ENCODE data around the gene PLEKHB1.
"Not testable (repeated sequence)": the region's sequence is repeated elsewhere in the genome, so short reads cannot be mapped to it uniquely, and the experiment has no call there.

Gene PLEKHB1

DNA sequence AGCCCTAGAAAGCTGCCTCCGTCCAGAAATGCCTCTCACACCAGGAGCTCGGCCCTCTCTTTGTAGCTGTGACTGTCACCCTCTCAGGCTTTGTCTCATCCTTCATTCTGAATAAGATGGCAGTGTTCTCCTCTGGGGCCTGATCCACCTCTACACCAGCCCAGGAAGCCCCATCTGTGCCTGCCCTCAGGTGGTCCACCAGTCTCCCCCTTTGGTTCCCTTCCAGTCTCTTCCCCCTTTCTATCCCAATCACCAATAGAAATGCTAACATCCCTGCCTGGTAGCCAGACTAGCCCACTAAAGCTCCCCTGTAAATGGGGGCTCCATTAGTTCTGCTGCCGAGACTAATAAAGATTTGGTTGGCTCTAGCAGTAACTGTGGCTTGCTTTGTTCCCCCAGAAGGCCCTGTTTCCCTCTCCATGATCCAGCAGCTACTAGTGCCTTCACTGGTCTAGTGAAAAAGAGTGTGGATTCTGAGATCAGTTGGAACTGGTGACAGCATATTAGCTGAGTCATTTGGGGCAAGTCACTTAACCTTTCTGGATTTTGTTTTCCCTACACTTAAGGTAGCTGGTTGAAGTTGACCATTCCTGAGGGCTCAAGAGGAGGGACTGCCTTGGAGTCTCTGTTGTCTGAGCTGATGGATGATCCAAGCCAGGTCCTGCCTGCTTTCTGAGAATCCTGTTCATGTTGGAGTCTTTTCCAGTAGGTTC is 16.2 kb downstream of the PLEKHB1 start:
- in situ Hi-C loops (cut with MboI; ENCODE audit: low pct_unique_long_range_greater_than_20kb, low sequenced_read_pairs): loop anchor here (25.0 kb wide), 1 partner anchor 250 kb away; no protein-coding TSS in a partner anchor
- no peak for DNase-seq

GRCh38 chr11:73663604-73664495 is 17.5 kb downstream of the PLEKHB1 start:
- DNase-seq: no peak
- in situ Hi-C loops (cut with MboI; ENCODE audit: low pct_unique_long_range_greater_than_20kb, low sequenced_read_pairs): loop anchor here (25.0 kb wide), 1 partner anchor 252 kb away; no protein-coding TSS in a partner anchor

GRCh38 chr11:73664877-73665276 is 18.5 kb downstream of the PLEKHB1 start:
- in situ Hi-C loops (cut with MboI; ENCODE audit: low pct_unique_long_range_greater_than_20kb, low sequenced_read_pairs): loop anchor here (25.0 kb wide), 1 partner anchor 253 kb away; no protein-coding TSS in a partner anchor
- no peak for DNase-seq

DNA sequence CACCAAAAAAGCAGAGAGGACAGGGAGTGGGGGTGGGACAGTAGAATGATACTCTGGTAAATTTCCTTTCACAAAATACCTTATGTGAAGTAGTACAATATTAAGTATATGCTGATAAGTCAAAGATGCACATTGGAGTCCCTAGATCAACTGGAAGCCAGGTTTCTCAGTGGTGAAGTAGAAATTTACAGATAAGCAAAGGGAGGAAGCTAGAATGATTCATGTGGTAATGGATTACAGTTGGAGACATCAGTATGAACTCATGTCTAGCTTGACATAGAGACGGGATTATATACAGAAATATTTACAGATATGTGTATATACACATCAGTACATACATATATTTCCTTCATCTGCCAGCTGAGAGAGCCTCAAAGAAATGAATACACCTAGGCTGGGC is 21.5 kb downstream of the PLEKHB1 start:
- in situ Hi-C loops (cut with MboI; ENCODE audit: low pct_unique_long_range_greater_than_20kb, low sequenced_read_pairs): loop anchor here (25.0 kb wide), 1 partner anchor 256 kb away; no protein-coding TSS in a partner anchor
- DNase-seq: no peak

DNA sequence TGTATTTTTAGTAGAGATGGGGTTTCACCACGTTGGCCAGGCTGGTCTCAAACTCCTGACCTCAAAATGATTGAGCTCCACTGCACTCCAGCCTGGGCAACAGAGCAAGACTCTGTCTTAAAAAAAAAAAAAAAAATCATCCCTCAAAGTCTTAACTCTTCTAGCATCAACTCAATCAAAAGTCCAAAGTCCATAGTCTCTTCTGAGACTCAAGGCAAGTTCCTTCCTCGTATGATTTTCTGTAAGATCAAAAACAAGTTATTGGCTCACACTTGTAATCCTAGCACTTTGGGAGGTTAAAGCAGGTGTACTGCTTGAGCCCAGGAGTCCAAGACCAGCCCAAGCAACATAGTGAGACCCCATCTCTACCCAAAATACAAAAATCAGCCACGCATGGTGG is 24.4 kb downstream of the PLEKHB1 start:
- in situ Hi-C loops (cut with MboI; ENCODE audit: low pct_unique_long_range_greater_than_20kb, low sequenced_read_pairs): loop anchor here (25.0 kb wide), 1 partner anchor 259 kb away; no protein-coding TSS in a partner anchor
- no peak for DNase-seq

GRCh38 chr11:73671701-73672100 is 25.3 kb downstream of the PLEKHB1 start:
- DNase-seq: no peak
- in situ Hi-C loops (cut with MboI; ENCODE audit: low pct_unique_long_range_greater_than_20kb, low sequenced_read_pairs): loop anchor here (25.0 kb wide), 1 partner anchor 259 kb away; no protein-coding TSS in a partner anchor

- in situ Hi-C loops (cut with MboI; ENCODE audit: low pct_unique_long_range_greater_than_20kb, low sequenced_read_pairs); DNase-seq: not testable (repeated sequence)
Observed at GRCh38 chr11:73676552-73676951, 30.2 kb downstream of the PLEKHB1 start.

- DNase-seq: no peak
- in situ Hi-C loops (cut with MboI; ENCODE audit: low pct_unique_long_range_greater_than_20kb, low sequenced_read_pairs): no loop called here
Observed at GRCh38 chr11:73680687-73681086, 34.3 kb downstream of the PLEKHB1 start.

DNA sequence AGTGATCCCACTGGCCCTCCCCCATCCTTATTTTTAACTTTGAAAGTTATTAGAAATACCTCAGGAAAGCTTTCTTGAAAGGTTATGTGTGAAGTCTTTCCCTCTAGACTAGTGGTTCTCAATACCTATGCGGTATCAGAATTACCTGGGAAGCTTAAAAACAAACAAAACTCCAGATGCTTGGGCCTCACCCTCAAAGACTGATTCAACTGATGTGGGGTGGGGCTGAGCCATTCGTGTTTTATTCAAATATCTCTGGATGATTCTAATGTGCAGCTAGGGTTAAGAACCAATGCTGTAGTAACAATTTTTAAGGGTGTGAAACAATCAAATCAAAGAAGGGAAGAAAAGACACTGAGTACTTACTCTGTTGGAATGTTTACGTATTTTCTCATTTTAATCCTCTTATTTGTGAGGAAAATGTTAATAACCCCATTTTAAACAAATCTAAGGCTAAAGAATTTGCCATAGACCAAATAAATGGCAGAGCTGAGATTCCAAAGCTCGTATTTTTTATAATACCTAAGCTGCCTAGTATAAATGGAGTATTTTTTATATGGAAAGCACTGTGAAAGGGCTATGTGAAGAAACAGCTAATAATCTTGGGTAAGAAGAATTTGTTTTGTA is 47.6 kb downstream of the PLEKHB1 start:
- no peak for DNase-seq
- in situ Hi-C loops (cut with MboI; ENCODE audit: low pct_unique_long_range_greater_than_20kb, low sequenced_read_pairs): no loop called here

DNA sequence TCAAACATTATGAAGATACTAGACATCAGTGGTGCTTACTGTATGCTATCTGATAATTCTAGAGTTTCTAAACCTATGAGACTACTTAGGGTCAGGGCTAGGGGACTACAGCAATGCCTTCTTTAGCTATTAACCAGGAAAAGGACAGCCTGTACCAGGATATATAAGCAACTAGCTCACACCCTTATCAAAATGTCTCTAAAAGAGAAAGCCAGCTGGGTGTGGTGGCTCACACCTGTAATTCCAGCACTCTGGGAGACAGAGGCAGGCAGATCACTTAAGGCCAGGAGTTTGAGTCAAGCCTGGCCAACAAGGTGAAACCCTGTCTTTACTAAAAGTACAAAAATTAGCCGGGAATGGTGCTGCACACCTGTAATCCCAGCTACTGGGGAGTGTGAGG is 58.7 kb downstream of the PLEKHB1 start:
- in situ Hi-C loops (cut with MboI; ENCODE audit: low pct_unique_long_range_greater_than_20kb, low sequenced_read_pairs): no loop called here
- DNase-seq: no peak

DNA sequence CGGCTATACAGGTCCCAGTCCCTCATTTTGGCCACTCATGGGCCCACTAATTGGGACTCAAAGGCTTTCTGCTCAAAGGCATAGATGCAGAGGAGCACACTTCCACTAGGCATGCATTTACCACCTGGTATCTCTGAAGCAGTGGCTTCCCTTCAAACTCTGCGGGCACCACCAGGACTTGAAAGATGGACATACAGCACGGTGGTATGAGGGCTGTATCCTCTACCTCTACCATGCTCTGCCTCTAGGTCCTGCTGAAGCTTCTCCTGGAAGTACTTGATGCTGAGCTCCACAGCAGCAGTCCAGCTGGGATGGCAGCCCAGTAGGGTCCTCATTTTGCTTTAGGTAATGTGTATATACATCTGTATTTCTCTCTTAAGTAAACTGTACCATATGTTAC is 64.6 kb downstream of the PLEKHB1 start:
- in situ Hi-C loops (cut with MboI; ENCODE audit: low pct_unique_long_range_greater_than_20kb, low sequenced_read_pairs): no loop called here
- no peak for DNase-seq
